ENCODE results near the gene KHSRP.
"Not testable (repeated sequence)": the region's sequence is repeated elsewhere in the genome, so short reads cannot be mapped to it uniquely, and the experiment has no call there.

KHSRP gene

GRCh38 chr19:6417713-6418561, 6.7 kb downstream of the KHSRP start:
- no peak for DNase-seq (ENCODE audit: low read depth)

GRCh38 chr19:6416658-6417405, 7.8 kb downstream of the KHSRP start:
- DNase-seq (ENCODE audit: low read depth): no peak

- DNase-seq (ENCODE audit: low read depth): no peak
Observed at GRCh38 chr19:6415591-6416190, 8.9 kb downstream of the KHSRP start.

- no peak for DNase-seq (ENCODE audit: low read depth)
Observed at GRCh38 chr19:6414793-6415590, 9.6 kb downstream of the KHSRP start.

- DNase-seq (ENCODE audit: low read depth): no peak
Observed at GRCh38 chr19:6413721-6414643, 10.6 kb downstream of the KHSRP start.

GRCh38 chr19:6413291-6413690, 11.3 kb downstream of the KHSRP start:
- DNase-seq (ENCODE audit: low read depth): no peak

GRCh38 chr19:6412447-6413091, 12.0 kb downstream of the KHSRP start:
- no peak for DNase-seq (ENCODE audit: low read depth)

- DNase-seq (ENCODE audit: low read depth): no peak
Observed at GRCh38 chr19:6412061-6412446, 12.6 kb downstream of the KHSRP start.

GRCh38 chr19:6409346-6409745, 15.3 kb downstream of the KHSRP start:
- DNase-seq (ENCODE audit: low read depth): no peak

- DNase-seq (ENCODE audit: low read depth): no peak
Observed at GRCh38 chr19:6406401-6406800, 18.2 kb downstream of the KHSRP start.

GRCh38 chr19:6402837-6403608, 21.6 kb downstream of the KHSRP start:
- no peak for DNase-seq (ENCODE audit: low read depth)

- DNase-seq (ENCODE audit: low read depth): no peak
Observed at GRCh38 chr19:6402058-6402457, 22.6 kb downstream of the KHSRP start.

GRCh38 chr19:6400062-6400944, 24.3 kb downstream of the KHSRP start:
- not testable (repeated sequence) for DNase-seq (ENCODE audit: low read depth)

GRCh38 chr19:6396305-6396704, 28.3 kb downstream of the KHSRP start:
- no peak for DNase-seq (ENCODE audit: low read depth)

- DNase-seq (ENCODE audit: low read depth): no peak
Observed at GRCh38 chr19:6394831-6395230, 29.8 kb downstream of the KHSRP start.

GRCh38 chr19:6393983-6394412, 30.6 kb downstream of the KHSRP start:
- no peak for DNase-seq (ENCODE audit: low read depth)

- peak; percentile 92 for DNase-seq (ENCODE audit: low read depth)
Observed at GRCh38 chr19:6393074-6393982, 31.3 kb downstream of the KHSRP start, which contains the start of gene GTF2F1. Gene GTF2F1 (minus strand): TSS chr19:6393164. CDS start chr19:6392995, 169 bp downstream.

Measured in T follicular helper cell (primary cell).